Esophagus squamous epithelium (tissue), 4 donors: ENCODE results near the gene FABP3.

ENCODE experiments used
- POLR2A ChIP-seq, 4 donors: fragments of 450-650 bp; IDR thresholded peaks; one replicate each; pipeline ENCODE4 v1.6.1; 2017; ENCODE audit warnings: antibody characterized with exemption in 4 of 4, mild to moderate bottlenecking in 4 of 4, moderate library complexity in 3 of 4
- TF ChIP-seq, protein P1 (sequence below), 6 experiments: fragments of 450-650 bp in 4 of 6; fragments of 200-600 bp in 2 of 6; sonication (generic) in 2 of 6; IDR thresholded peaks; one replicate each; pipeline ENCODE4 v1.5.1; 2016 to 2019; ENCODE audit warnings: antibody characterized with exemption in 6 of 6, mild to moderate bottlenecking in 4 of 6, moderate library complexity in 4 of 6

DNA sequence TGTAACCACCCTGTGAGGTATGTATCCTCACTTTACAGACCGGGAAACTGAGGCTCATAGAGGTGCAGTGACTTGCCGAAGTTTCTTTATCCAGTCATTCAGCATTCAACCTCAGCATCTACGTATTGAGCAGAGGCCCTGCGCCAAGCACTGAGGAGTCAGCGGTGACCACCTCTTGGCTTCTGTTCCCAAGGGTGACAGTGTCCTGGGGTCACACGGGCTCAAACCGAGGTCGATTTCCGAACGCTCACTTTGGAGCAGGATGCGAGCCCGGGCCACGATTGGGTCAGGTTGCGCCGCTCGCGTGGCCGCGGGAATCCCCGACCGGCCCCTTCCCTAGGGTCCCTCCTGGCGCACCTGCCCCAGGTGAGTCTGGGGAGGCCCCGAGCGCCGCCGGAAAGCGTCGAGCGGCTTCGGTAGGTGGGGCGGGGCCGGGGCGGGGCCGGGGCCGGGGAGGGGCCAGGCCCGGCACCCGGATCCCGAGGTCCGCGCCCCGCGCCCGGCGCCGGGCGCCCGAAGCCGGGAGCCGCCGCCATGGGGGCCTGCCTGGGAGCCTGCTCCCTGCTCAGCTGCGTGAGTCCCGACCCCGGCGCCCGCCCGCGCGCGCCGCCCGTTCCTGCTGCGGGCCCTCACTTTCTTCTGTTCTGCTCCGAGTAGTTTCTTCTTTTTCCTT is 40.0 kb upstream of the FABP3 start, which contains the start of gene SERINC2:
- TF ChIP-seq, protein P1, sequence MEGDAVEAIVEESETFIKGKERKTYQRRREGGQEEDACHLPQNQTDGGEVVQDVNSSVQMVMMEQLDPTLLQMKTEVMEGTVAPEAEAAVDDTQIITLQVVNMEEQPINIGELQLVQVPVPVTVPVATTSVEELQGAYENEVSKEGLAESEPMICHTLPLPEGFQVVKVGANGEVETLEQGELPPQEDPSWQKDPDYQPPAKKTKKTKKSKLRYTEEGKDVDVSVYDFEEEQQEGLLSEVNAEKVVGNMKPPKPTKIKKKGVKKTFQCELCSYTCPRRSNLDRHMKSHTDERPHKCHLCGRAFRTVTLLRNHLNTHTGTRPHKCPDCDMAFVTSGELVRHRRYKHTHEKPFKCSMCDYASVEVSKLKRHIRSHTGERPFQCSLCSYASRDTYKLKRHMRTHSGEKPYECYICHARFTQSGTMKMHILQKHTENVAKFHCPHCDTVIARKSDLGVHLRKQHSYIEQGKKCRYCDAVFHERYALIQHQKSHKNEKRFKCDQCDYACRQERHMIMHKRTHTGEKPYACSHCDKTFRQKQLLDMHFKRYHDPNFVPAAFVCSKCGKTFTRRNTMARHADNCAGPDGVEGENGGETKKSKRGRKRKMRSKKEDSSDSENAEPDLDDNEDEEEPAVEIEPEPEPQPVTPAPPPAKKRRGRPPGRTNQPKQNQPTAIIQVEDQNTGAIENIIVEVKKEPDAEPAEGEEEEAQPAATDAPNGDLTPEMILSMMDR (IDR thresholded peaks at IDR 0.05) = no peak
- TF ChIP-seq POLR2A (IDR thresholded peaks at IDR 0.05) = peak in 2 of 4 donors; percentile 40 to 66
